ENCODE measurements around the gene CHRNA7.

DNA sequence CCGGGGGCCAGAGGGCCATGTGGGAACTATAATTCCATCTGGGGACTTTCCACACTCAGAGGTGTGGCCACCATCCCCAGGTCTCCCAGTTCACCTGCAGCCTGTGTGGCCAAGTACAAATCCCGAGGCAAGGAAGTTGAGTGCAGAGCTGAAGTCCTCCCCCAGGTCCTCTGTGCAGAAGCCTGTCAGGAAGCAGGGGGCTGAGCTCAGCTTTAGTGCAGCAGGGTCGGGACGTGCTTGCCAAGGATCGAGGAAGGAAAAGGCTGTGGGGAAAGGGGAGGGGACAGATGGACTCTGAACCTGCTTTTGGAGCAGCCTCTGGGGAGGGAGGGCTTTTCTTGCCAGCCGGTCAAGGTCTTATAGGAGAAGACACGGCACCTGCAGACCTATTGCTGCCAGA, 67.7 kb downstream of the CHRNA7 start:
- TF ChIP-seq, protein P1, sequence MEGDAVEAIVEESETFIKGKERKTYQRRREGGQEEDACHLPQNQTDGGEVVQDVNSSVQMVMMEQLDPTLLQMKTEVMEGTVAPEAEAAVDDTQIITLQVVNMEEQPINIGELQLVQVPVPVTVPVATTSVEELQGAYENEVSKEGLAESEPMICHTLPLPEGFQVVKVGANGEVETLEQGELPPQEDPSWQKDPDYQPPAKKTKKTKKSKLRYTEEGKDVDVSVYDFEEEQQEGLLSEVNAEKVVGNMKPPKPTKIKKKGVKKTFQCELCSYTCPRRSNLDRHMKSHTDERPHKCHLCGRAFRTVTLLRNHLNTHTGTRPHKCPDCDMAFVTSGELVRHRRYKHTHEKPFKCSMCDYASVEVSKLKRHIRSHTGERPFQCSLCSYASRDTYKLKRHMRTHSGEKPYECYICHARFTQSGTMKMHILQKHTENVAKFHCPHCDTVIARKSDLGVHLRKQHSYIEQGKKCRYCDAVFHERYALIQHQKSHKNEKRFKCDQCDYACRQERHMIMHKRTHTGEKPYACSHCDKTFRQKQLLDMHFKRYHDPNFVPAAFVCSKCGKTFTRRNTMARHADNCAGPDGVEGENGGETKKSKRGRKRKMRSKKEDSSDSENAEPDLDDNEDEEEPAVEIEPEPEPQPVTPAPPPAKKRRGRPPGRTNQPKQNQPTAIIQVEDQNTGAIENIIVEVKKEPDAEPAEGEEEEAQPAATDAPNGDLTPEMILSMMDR (IDR thresholded peaks at IDR 0.05): no peak
- TF ChIP-seq, protein P2, sequence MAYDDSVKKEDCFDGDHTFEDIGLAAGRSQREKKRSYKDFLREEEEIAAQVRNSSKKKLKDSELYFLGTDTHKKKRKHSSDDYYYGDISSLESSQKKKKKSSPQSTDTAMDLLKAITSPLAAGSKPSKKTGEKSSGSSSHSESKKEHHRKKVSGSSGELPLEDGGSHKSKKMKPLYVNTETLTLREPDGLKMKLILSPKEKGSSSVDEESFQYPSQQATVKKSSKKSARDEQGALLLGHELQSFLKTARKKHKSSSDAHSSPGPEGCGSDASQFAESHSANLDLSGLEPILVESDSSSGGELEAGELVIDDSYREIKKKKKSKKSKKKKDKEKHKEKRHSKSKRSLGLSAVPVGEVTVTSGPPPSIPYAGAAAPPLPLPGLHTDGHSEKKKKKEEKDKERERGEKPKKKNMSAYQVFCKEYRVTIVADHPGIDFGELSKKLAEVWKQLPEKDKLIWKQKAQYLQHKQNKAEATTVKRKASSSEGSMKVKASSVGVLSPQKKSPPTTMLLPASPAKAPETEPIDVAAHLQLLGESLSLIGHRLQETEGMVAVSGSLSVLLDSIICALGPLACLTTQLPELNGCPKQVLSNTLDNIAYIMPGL (CRISPR knock-in tag; IDR thresholded peaks at IDR 0.05): no peak
- TF ChIP-seq, protein P3, sequence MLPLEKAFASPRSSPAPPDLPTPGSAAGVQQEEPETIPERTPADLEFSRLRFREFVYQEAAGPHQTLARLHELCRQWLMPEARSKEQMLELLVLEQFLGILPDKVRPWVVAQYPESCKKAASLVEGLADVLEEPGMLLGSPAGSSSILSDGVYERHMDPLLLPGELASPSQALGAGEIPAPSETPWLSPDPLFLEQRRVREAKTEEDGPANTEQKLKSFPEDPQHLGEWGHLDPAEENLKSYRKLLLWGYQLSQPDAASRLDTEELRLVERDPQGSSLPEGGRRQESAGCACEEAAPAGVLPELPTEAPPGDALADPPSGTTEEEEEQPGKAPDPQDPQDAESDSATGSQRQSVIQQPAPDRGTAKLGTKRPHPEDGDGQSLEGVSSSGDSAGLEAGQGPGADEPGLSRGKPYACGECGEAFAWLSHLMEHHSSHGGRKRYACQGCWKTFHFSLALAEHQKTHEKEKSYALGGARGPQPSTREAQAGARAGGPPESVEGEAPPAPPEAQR (CRISPR knock-in tag; IDR thresholded peaks at IDR 0.05): no peak
- TF ChIP-seq, protein P4, sequence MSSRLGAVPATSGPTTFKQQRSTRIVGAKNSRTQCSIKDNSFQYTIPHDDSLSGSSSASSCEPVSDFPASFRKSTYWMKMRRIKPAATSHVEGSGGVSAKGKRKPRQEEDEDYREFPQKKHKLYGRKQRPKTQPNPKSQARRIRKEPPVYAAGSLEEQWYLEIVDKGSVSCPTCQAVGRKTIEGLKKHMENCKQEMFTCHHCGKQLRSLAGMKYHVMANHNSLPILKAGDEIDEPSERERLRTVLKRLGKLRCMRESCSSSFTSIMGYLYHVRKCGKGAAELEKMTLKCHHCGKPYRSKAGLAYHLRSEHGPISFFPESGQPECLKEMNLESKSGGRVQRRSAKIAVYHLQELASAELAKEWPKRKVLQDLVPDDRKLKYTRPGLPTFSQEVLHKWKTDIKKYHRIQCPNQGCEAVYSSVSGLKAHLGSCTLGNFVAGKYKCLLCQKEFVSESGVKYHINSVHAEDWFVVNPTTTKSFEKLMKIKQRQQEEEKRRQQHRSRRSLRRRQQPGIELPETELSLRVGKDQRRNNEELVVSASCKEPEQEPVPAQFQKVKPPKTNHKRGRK (CRISPR knock-in tag; IDR thresholded peaks at IDR 0.05; ENCODE audit: borderline replicate concordance): no peak
- TF ChIP-seq ZNF317 (CRISPR knock-in tag; IDR thresholded peaks at IDR 0.05; ENCODE audit: borderline replicate concordance, low read depth): no peak
- TF ChIP-seq, protein P5, sequence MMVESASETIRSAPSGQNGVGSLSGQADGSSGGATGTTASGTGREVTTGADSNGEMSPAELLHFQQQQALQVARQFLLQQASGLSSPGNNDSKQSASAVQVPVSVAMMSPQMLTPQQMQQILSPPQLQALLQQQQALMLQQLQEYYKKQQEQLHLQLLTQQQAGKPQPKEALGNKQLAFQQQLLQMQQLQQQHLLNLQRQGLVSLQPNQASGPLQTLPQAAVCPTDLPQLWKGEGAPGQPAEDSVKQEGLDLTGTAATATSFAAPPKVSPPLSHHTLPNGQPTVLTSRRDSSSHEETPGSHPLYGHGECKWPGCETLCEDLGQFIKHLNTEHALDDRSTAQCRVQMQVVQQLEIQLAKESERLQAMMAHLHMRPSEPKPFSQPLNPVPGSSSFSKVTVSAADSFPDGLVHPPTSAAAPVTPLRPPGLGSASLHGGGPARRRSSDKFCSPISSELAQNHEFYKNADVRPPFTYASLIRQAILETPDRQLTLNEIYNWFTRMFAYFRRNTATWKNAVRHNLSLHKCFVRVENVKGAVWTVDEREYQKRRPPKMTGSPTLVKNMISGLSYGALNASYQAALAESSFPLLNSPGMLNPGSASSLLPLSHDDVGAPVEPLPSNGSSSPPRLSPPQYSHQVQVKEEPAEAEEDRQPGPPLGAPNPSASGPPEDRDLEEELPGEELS (CRISPR knock-in tag; IDR thresholded peaks at IDR 0.05): no peak
- TF ChIP-seq ETV6 (CRISPR knock-in tag; IDR thresholded peaks at IDR 0.05): no peak
- TF ChIP-seq TP53 (CRISPR knock-in tag; IDR thresholded peaks at IDR 0.05): no peak
- TF ChIP-seq SP1 (CRISPR knock-in tag; conservative IDR thresholded peaks at IDR 0.05): no peak
- no peak for TF ChIP-seq CREM (CRISPR knock-in tag; IDR thresholded peaks at IDR 0.05)
- TF ChIP-seq, protein P6, sequence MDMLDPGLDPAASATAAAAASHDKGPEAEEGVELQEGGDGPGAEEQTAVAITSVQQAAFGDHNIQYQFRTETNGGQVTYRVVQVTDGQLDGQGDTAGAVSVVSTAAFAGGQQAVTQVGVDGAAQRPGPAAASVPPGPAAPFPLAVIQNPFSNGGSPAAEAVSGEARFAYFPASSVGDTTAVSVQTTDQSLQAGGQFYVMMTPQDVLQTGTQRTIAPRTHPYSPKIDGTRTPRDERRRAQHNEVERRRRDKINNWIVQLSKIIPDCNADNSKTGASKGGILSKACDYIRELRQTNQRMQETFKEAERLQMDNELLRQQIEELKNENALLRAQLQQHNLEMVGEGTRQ (CRISPR knock-in tag; IDR thresholded peaks at IDR 0.05): no peak
- TF ChIP-seq MXD4 (CRISPR knock-in tag; IDR thresholded peaks at IDR 0.05; ENCODE audit: borderline replicate concordance): no peak
